ENCODE results near the gene PRIM2.
A peak's percentile ranks its signal among the peaks of the same experiment; 100 is the strongest.
"Not testable (repeated sequence)": the region's sequence is repeated elsewhere in the genome, so short reads cannot be mapped to it uniquely, and the experiment has no call there.

PRIM2 gene

GRCh38 chr6:57310095-57310816 is 7.2 kb upstream of the PRIM2 start:
- not testable (repeated sequence) for DNase-seq (ENCODE audit: low read depth in 2 of 2)

DNA sequence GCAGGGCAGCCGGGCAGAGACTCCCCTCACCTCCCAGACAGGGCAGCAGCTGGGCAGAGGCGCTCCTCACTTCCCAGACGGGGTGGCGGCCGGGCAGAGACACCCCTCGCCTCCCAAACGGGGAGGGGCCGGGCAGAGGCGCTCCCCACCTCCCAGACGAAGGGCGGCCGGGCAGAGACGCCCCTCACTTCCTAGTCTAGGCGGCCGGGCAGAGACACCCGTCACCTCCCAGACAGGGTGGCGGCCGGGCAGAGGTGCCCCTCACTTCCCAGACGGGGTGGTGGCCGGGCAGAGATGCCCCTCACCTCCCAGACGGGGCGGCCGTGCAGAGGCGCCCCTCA is 6.6 kb upstream of the PRIM2 start:
- no peak for DNase-seq (ENCODE audit: low read depth in 2 of 2)

GRCh38 chr6:57311300-57312003 is 6.0 kb upstream of the PRIM2 start:
- DNase-seq (ENCODE audit: low read depth in 2 of 2): not testable (repeated sequence)

DNA sequence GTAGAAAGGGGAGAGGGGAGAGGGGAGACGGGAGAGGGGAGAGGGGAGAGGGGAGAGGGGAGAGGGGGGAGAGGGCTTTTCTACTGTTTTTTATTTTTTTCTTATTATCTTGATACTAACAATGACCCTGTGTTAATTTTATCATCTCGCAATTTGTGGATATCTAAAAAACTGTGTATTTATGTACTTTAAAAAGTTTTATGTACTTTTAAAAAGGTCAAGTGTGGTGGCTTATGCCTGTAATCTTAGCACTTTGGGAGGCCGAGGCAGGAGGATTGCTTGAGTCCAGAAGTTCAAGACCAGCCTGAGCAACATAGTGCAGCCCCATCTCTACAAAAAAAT is 5.5 kb upstream of the PRIM2 start:
- DNase-seq (ENCODE audit: low read depth in 2 of 2): no peak

DNA sequence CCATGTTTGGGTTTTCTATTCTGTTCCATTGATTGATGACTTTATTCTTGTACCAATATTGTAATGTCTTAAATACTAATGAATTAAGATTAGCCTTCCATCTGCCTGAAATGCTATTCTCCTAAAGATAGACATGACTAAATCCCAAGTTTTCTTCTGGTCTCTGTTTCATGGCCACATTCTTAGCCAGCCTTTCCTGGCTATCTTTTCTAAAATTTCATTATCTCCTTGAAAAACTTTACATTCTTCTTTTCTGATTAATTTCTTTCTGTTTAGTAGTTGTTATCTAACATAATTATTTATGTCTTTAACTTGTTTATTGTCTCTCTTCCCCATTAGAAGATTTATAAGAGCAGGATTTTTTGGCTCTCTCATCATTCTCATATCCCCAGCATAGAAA is 4.4 kb upstream of the PRIM2 start:
- DNase-seq (ENCODE audit: low read depth in 2 of 2): no peak

- no peak for DNase-seq (ENCODE audit: low read depth in 2 of 2)
Observed at GRCh38 chr6:57313711-57314471, 3.5 kb upstream of the PRIM2 start.

GRCh38 chr6:57315111-57315510 is 2.3 kb upstream of the PRIM2 start:
- no peak for DNase-seq (ENCODE audit: low read depth in 2 of 2)

DNA sequence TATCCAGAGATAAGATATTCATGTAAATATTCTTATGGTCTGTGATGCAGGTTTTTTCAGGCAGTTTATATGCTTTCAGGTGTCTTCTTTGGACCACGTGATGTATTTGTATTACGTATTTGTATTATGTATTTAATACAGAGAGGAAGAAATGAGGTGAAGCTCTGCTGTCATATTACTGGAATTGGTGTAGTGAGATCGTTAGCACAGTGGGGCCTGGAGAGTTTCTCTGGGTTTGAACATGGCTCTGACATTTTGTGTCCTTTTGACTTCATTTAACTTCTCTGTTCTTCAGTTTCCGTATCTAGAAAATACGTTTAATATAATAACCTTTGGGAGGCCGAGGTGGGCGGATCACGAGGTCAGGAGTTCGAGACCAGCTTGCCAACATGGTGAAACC is 1.6 kb upstream of the PRIM2 start:
- no peak for DNase-seq (ENCODE audit: low read depth in 2 of 2)

- peak; percentile 55 to 68 for DNase-seq (ENCODE audit: low read depth in 2 of 2)
Observed at GRCh38 chr6:57316581-57317059, 810 bp upstream of the PRIM2 start.

GRCh38 chr6:57324538-57324937 is 7.1 kb downstream of the PRIM2 start:
- DNase-seq (ENCODE audit: low read depth in 2 of 2): no peak

DNA sequence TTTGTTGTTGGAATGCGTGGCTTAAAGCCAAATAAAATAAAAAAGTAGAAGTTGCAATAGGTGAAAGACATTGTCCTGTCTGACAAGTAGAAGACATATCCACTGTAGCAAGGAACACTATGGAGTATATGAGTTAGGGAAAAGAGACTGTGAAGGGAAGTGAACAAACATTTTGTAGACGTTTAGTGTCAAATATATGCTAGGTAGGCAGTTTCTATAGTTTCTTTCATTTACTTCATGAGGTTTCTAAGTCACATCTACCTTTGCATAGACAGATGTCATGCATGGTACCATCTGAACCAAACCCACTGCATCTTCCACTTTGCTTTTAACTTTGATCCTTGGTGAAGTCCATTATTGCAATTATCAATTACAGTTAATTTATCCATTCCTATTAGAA is 9.9 kb downstream of the PRIM2 start:
- DNase-seq (ENCODE audit: low read depth in 2 of 2): no peak

- no peak for DNase-seq (ENCODE audit: low read depth in 2 of 2)
Observed at GRCh38 chr6:57328074-57328473, 10.6 kb downstream of the PRIM2 start.

DNA sequence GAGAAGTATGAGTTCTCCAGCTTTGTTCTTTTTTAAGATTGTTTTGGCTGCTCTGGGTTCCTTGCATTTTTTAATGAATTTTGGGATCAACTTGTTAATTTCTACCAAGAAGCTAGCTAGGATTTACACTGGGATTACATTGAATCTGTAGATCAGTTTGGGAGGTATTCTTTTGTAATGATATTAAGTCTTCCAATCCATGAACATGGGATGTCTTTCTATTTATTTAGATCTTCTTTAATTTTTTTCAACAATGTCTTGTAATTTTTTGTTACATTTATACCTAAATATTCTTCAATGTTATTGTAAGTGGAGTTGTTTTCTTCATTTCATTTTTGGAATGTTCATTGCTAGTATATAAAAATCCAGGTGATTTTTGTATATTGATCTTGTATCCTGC is 12.5 kb downstream of the PRIM2 start:
- no peak for DNase-seq (ENCODE audit: low read depth in 2 of 2)

DNA sequence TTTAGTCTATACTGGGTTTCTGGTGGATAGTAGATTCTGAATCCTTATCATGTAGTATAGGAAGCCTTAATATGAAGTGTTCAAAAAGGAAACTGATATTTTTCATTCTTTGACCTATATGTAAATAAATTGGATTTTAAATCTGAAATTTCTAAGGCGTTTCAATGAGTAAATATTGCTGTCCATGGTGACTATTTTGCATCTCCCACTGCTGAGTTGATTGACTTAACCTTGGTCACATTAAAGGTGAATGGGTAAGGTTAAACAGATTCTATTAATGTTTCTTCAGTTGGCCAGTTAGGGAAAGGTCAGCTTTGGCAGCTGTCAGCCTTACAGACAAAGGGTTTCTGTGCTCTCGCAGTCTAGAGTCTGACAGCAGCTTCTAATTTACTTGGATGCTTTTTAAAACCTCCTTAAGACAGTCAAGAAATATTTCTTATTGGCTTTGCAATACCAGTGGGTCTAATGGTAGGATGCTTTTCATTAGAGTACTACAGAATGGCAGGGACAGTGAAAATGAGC is 24.8 kb downstream of the PRIM2 start:
- no peak for DNase-seq (ENCODE audit: low read depth in 2 of 2)

DNA sequence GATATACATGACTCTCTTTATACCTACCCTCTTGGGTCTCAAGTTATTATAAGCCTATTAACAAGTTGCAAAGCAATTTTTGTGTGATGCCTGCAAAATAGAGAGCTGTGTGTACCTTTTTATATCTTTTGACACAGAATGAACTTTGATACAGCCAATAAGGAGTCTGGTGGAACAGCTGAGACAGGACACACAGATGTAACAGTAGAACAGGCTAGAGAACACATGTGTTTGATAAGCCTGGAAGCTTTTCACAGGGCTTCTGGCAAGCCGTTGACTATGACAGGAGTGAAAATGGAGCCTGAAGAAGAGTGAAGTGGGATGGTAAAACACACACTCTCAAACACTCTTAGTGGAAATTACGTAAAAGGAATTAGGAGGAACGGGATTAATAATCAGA is 25.9 kb downstream of the PRIM2 start:
- DNase-seq (ENCODE audit: low read depth in 2 of 2): not testable (repeated sequence)

- DNase-seq (ENCODE audit: low read depth in 2 of 2): not testable (repeated sequence)
Observed at GRCh38 chr6:57346715-57347114, 29.3 kb downstream of the PRIM2 start.

GRCh38 chr6:57347597-57347996 is 30.2 kb downstream of the PRIM2 start:
- not testable (repeated sequence) for DNase-seq (ENCODE audit: low read depth in 2 of 2)

DNA sequence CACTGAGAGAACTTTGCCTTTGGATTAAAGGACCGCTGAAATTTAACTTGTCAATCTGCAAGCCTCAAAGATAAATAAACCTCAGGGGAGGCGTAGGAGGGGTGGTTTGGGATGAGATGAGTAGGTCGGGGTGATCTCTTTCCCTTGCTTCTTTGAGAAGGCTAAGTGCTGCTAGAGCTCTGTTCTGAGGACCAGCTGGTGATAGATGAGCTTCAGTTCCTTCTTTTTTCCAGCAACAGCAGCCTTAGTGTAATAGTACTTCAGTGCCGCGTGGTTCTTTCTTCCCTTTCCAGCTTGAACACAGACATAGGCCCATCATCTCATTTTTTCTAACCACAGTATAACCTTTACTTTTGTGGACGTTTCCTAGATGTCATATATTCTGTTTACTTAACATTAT is 33.0 kb downstream of the PRIM2 start:
- not testable (repeated sequence) for DNase-seq (ENCODE audit: low read depth in 2 of 2)

DNA sequence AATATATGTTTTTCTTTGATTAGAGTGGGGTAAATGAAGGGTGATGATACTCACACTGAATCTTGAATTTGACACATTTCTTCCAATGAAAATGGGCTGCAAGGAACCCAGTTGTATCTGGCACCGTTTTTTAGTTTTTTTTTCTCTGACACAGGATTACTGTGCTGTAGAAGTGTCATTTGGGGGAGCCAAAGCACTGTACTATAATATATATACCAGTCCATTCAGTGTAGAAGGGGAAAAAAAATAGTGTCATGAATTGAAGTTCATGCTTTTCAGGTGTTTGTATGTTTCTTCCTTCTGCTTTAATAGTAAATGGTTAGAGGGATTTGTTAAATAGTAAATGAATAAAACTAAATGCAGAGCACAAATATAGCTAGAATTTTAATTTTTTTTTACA is 35.2 kb downstream of the PRIM2 start:
- DNase-seq (ENCODE audit: low read depth in 2 of 2): not testable (repeated sequence)

DNA sequence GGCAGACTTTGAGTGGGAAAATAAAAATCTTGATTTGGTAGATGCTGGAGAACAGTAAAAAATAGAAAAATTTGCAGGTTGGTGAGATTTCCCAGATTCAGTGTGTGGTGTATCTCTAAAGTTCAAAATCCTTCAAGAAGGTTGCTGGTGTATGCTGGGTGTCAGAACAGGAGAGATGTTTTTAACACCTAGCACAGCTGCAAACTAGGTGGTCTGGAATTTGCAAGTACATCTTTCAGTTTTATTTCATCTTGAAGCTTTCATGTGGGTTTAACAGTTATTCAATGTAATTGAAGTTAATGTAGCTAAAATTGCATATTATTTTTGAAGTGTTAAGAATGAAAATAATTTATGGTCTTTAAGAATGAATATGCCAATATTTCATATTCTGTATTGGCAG is 40.9 kb downstream of the PRIM2 start:
- DNase-seq (ENCODE audit: low read depth in 2 of 2): not testable (repeated sequence)

DNA sequence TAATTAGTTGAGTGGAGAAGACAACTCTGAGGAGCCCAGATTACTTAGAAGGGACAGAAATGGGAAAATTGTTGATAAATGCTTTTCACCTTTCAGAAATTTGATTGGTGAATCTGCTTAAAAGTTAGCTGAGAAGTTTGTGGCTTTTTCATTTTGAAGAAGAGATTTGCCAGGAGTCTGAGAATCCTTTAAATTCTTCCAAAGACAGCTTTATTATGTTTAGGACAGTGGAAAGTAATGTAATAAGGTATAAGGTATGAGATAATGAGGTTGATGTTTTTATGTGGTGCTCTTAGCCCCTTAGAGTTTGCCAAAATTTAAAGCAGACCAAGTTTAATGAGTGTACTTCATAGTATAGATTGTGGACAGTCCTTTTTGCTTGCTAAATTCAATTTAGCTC is 42.3 kb downstream of the PRIM2 start:
- DNase-seq (ENCODE audit: low read depth in 2 of 2): not testable (repeated sequence)

GRCh38 chr6:57362340-57362739 is 44.9 kb downstream of the PRIM2 start:
- DNase-seq (ENCODE audit: low read depth in 2 of 2): not testable (repeated sequence)

Measured in activated CD8-positive, alpha-beta memory T cell treated with anti-CD3 and anti-CD28 coated beads for 4 hours (primary cell).